ENCODE results near the gene TM7SF3.

GRCh38 chr12:26988703-26989102 lies 25.5 kb downstream of the TM7SF3 start:
- TF ChIP-seq EZH2 (IDR thresholded peaks at IDR 0.05; ENCODE audit: low read depth) (no peak), CTCF (conservative IDR thresholded peaks at IDR 0.05) (no peak)
